K562 (cell line): ENCODE data around the gene LSP1. TPM values are rescaled to one million over a fixed set of nuclear protein-coding genes. Genes with fewer than 3 reads are reported as not detected.

Source experiments
- ARHGAP35 ChIP-seq: fragments of 450-650 bp; IDR thresholded peaks from 2 replicates; pipeline ENCODE4 v1.6.1; 2018; ENCODE audit not compliant: partially characterized antibody
- ARID3B ChIP-seq: fragments of 250-450 bp; sonication (Bioruptor Pico); IDR thresholded peaks from 2 replicates; pipeline ENCODE4 v1.4.0; 2020; ENCODE audit warnings: borderline replicate concordance
- ARNT ChIP-seq, 2 experiments: fragments of 450-650 bp; IDR thresholded peaks; 2 replicates each; pipeline ENCODE4 v1.6.1; 2016; ENCODE audit warnings: mild to moderate bottlenecking in 1 of 2
- MEIS2 ChIP-seq: fragments of 450-650 bp; IDR thresholded peaks from 2 replicates; pipeline ENCODE4 v1.6.1; 2014; ENCODE audit warnings: mild to moderate bottlenecking; ENCODE audit not compliant: partially characterized antibody
- OTX1 ChIP-seq: fragments of 450-650 bp; formaldehyde crosslinking; IDR thresholded peaks from 2 replicates; pipeline ENCODE4 v1.4.0; 2022; ENCODE audit warnings: mild to moderate bottlenecking
- SMAD3 ChIP-seq: fragments of 450-650 bp; formaldehyde crosslinking; conservative IDR thresholded peaks from 2 replicates; pipeline ENCODE4 v1.4.0; 2020; ENCODE audit warnings: mild to moderate bottlenecking
- ZNF124 ChIP-seq: sonication (generic); formaldehyde crosslinking; IDR thresholded peaks from 2 replicates; pipeline ENCODE4 v1.8.1; 2022; ENCODE audit warnings: missing genetic modification reagents
- ZSCAN32 ChIP-seq: fragments of 450-650 bp; formaldehyde crosslinking; IDR thresholded peaks from 2 replicates; pipeline ENCODE4 v1.4.0; 2020; ENCODE audit warnings: mild to moderate bottlenecking, moderate library complexity
- polyA plus RNA-seq, 8 experiments: library from polyadenylated mRNA; depleted of rRNA in 4 of 8; stranded (reverse) in 5 of 8; unstranded in 3 of 8; fragments of >200 nt; fragmentation: Nextera tagmentation in 2 of 8; fragmentation: Illumina TruSeq in 1 of 8; extraction: Ambion mirVana in 2 of 8; extraction: Trizol in 1 of 8; gene quantifications; 2 replicates each; pipeline versions ENCODE4 v1.2.1 to v1.2.3, GENCODE V29; 2011 to 2014; ENCODE audit warnings: inconsistent platforms in 1 of 8, missing spikeins in 1 of 8
- total RNA-seq, 7 experiments: library from RNA; depleted of rRNA in 6 of 7; stranded (reverse); fragments of >200 nt in 6 of 7; fragmentation: Illumina TruSeq in 2 of 7; extraction: Trizol in 2 of 7; gene quantifications; 2 replicates each; pipeline versions ENCODE4 v1.2.1 to v1.2.3, GENCODE V29; 2011 to 2021; ENCODE audit warnings: low replicate concordance in 1 of 7
- TF ChIP-seq, protein P1 (sequence below), 3 experiments: fragments of 200-800 bp in 1 of 3; fragments of 250-450 bp in 1 of 3; fragments of 450-650 bp in 1 of 3; sonication (Bioruptor Pico) in 1 of 3; sonication (Bioruptor generic) in 1 of 3; formaldehyde crosslinking in 1 of 3; IDR thresholded peaks; 2 replicates each; pipeline versions ENCODE4 v1.6.1 to v1.8.0; 2016 to 2022; ENCODE audit warnings: mild to moderate bottlenecking in 2 of 3, missing genetic modification characterization in 2 of 3, missing compliant biosample characterization in 1 of 3, moderate library complexity in 1 of 3
- TF ChIP-seq, protein P2 (sequence below): fragments of 450-650 bp; IDR thresholded peaks from 2 replicates; pipeline ENCODE4 v1.6.1; 2016; ENCODE audit warnings: low read depth

Gene LSP1
- total and polyA plus RNA-seq, 9 of the 15 experiments (the other 6 are each of a cell fraction or from before 2014, with no cell fraction given) = 0.08 to 2.9 (median 0.65) TPM; not detected in 2

- TF ChIP-seq, protein P1, sequence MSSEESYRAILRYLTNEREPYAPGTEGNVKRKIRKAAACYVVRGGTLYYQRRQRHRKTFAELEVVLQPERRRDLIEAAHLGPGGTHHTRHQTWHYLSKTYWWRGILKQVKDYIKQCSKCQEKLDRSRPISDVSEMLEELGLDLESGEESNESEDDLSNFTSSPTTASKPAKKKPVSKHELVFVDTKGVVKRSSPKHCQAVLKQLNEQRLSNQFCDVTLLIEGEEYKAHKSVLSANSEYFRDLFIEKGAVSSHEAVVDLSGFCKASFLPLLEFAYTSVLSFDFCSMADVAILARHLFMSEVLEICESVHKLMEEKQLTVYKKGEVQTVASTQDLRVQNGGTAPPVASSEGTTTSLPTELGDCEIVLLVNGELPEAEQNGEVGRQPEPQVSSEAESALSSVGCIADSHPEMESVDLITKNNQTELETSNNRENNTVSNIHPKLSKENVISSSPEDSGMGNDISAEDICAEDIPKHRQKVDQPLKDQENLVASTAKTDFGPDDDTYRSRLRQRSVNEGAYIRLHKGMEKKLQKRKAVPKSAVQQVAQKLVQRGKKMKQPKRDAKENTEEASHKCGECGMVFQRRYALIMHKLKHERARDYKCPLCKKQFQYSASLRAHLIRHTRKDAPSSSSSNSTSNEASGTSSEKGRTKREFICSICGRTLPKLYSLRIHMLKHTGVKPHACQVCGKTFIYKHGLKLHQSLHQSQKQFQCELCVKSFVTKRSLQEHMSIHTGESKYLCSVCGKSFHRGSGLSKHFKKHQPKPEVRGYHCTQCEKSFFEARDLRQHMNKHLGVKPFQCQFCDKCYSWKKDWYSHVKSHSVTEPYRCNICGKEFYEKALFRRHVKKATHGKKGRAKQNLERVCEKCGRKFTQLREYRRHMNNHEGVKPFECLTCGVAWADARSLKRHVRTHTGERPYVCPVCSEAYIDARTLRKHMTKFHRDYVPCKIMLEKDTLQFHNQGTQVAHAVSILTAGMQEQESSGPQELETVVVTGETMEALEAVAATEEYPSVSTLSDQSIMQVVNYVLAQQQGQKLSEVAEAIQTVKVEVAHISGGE (CRISPR knock-in tag; IDR thresholded peaks at IDR 0.05) = peak in 1 of 3 experiments; percentile 50; a peak in 1 of 6 replicates
- TF ChIP-seq ARNT (IDR thresholded peaks at IDR 0.05) = peak; percentile 85 to 87; a peak in 3 of 4 replicates
- peak; percentile 46 for TF ChIP-seq MEIS2
- peak; percentile 35; the same call in 1 of the 2 replicates for TF ChIP-seq OTX1
- TF ChIP-seq ARHGAP35 = peak; percentile 68
- no peak for TF ChIP-seq SMAD3 (CRISPR knock-in tag)
- TF ChIP-seq ZSCAN32 (CRISPR knock-in tag) = no peak
- TF ChIP-seq ZNF124 (CRISPR knock-in tag) = no peak
- TF ChIP-seq ARID3B (CRISPR knock-in tag) = no peak
- TF ChIP-seq, protein P2, sequence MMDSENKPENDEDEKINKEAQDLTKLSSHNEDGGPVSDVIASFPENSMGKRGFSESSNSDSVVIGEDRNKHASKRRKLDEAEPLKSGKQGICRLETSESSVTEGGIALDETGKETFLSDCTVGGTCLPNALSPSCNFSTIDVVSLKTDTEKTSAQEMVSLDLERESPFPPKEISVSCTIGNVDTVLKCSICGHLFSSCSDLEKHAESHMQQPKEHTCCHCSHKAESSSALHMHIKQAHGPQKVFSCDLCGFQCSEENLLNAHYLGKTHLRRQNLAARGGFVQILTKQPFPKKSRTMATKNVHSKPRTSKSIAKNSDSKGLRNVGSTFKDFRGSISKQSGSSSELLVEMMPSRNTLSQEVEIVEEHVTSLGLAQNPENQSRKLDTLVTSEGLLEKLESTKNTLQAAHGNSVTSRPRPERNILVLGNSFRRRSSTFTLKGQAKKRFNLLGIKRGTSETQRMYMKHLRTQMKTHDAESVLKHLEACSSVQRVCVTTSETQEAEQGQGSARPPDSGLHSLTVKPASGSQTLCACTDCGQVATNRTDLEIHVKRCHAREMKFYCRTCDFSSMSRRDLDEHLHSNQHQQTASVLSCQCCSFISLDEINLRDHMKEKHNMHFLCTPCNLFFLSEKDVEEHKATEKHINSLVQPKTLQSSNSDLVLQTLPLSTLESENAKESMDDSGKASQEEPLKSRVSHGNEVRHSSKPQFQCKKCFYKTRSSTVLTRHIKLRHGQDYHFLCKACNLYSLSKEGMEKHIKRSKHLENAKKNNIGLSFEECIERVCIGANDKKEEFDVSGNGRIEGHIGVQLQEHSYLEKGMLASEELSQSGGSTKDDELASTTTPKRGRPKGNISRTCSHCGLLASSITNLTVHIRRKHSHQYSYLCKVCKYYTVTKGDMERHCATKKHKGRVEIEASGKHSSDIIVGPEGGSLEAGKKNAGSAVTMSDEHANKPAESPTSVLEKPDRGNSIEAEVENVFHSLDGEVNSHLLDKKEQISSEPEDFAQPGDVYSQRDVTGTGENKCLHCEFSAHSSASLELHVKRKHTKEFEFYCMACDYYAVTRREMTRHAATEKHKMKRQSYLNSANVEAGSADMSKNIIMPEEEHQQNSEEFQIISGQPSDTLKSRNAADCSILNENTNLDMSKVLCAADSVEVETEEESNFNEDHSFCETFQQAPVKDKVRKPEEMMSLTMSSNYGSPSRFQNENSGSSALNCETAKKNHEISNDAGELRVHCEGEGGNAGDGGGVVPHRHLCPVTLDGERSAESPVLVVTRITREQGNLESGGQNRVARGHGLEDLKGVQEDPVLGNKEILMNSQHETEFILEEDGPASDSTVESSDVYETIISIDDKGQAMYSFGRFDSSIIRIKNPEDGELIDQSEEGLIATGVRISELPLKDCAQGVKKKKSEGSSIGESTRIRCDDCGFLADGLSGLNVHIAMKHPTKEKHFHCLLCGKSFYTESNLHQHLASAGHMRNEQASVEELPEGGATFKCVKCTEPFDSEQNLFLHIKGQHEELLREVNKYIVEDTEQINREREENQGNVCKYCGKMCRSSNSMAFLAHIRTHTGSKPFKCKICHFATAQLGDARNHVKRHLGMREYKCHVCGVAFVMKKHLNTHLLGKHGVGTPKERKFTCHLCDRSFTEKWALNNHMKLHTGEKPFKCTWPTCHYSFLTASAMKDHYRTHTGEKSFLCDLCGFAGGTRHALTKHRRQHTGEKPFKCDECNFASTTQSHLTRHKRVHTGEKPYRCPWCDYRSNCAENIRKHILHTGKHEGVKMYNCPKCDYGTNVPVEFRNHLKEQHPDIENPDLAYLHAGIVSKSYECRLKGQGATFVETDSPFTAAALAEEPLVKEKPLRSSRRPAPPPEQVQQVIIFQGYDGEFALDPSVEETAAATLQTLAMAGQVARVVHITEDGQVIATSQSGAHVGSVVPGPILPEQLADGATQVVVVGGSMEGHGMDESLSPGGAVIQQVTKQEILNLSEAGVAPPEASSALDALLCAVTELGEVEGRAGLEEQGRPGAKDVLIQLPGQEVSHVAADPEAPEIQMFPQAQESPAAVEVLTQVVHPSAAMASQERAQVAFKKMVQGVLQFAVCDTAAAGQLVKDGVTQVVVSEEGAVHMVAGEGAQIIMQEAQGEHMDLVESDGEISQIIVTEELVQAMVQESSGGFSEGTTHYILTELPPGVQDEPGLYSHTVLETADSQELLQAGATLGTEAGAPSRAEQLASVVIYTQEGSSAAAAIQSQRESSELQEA = 0 out of 2 replicates have a peak, but pooled peaks have one; percentile 44
These were observed 8.4 kb upstream of the LSP1 start (continued) for GRCh38 chr11:1844221-1845094.
